Tibial nerve (tissue), 4 donors: ENCODE data around the gene L3MBTL1. TPM values are rescaled to one million over a fixed set of nuclear protein-coding genes. Genes with fewer than 3 reads are reported as not detected.

Experiments used
- DNase-seq, 2 donors: peaks; one replicate each; pipeline ENCODE4 v3.0.0-alpha.2; 2019; ENCODE audit warnings: low spot score in 2 of 2
- H3K27ac ChIP-seq, 4 donors: fragments of 200-600 bp; sonication (generic) in 3 of 4; one replicate each; pipeline ENCODE4 v1.5.1; 2017 to 2019; ENCODE audit warnings: mild to moderate bottlenecking in 1 of 4
- H3K27me3 ChIP-seq, 2 donors: fragments of 200-600 bp; sonication (generic) in 1 of 2; one replicate each; pipeline versions ENCODE4 v1.5.1 to v1.6.0; 2017 to 2019
- H3K36me3 ChIP-seq, 3 donors: fragments of 200-600 bp; sonication (generic); one replicate each; pipeline ENCODE4 v1.5.1; 2018 to 2019
- H3K4me1 ChIP-seq, 4 donors: fragments of 200-600 bp; sonication (generic) in 3 of 4; one replicate each; pipeline ENCODE4 v1.5.1; 2017 to 2019
- H3K4me3 ChIP-seq, 4 donors: fragments of 200-600 bp; sonication (generic) in 3 of 4; one replicate each; pipeline ENCODE4 v1.5.1; 2017 to 2019; ENCODE audit warnings: mild to moderate bottlenecking in 1 of 4, moderate library complexity in 1 of 4
- H3K9me3 ChIP-seq, 4 donors: fragments of 200-600 bp; sonication (generic) in 3 of 4; one replicate each; pipeline ENCODE4 v1.5.1; 2017 to 2019
- EP300 ChIP-seq, 2 donors: sonication (generic); formaldehyde crosslinking; IDR thresholded peaks; one replicate each; pipeline ENCODE4 v1.6.1; 2017; ENCODE audit warnings: antibody characterized with exemption in 2 of 2, mild to moderate bottlenecking in 1 of 2
- POLR2A ChIP-seq, 2 donors: fragments of 450-650 bp; IDR thresholded peaks; one replicate each; pipeline ENCODE4 v1.6.1; 2017; ENCODE audit warnings: antibody characterized with exemption in 2 of 2, mild to moderate bottlenecking in 2 of 2, moderate library complexity in 2 of 2
- WGBS, 2 donors: methylation state at CpG; one replicate each; pipeline ENCODE4 v1.1.5; 2018; 5-methylcytosine and 5-hydroxymethylcytosine counted together
- total RNA-seq, 4 donors: library from RNA; depleted of rRNA; stranded (reverse); fragments of >200 nt; gene quantifications; one replicate each; pipeline ENCODE4 v1.1.0, GENCODE V29; 2016
- TF ChIP-seq, protein P1 (sequence below), 5 experiments: fragments of 200-600 bp in 3 of 5; fragments of 450-650 bp in 2 of 5; sonication (generic) in 3 of 5; IDR thresholded peaks; one replicate each; pipeline ENCODE4 v1.5.1; 2016 to 2019; ENCODE audit warnings: antibody characterized with exemption in 5 of 5, mild to moderate bottlenecking in 3 of 5, moderate library complexity in 2 of 5

The L3MBTL1 gene
- total RNA-seq, 4 donors from 2014 or later, result 17.7 to 29.3 (median 22.7) TPM

- 100% methylated on average over 2 of the region's 2 CpGs for WGBS, 2 donors
- Histone ChIP-seq H3K36me3 (peaks cover 0 to 90% (median 11%) of the 10 kb centered on the region in 3 donors), H3K4me3 (no peak overlapping the region), H3K4me1 (peaks cover 0 to 26% (median 3%) of the 10 kb centered on the region in 4 donors), H3K9me3 (no peaks in the 10 kb centered on the region), H3K27me3 (no peaks in the 10 kb centered on the region), H3K27ac (no peak overlapping the region)
- TF ChIP-seq POLR2A (IDR thresholded peaks at IDR 0.05) (no peak), EP300 (IDR thresholded peaks at IDR 0.05) (no peak)
- TF ChIP-seq, protein P1, sequence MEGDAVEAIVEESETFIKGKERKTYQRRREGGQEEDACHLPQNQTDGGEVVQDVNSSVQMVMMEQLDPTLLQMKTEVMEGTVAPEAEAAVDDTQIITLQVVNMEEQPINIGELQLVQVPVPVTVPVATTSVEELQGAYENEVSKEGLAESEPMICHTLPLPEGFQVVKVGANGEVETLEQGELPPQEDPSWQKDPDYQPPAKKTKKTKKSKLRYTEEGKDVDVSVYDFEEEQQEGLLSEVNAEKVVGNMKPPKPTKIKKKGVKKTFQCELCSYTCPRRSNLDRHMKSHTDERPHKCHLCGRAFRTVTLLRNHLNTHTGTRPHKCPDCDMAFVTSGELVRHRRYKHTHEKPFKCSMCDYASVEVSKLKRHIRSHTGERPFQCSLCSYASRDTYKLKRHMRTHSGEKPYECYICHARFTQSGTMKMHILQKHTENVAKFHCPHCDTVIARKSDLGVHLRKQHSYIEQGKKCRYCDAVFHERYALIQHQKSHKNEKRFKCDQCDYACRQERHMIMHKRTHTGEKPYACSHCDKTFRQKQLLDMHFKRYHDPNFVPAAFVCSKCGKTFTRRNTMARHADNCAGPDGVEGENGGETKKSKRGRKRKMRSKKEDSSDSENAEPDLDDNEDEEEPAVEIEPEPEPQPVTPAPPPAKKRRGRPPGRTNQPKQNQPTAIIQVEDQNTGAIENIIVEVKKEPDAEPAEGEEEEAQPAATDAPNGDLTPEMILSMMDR (IDR thresholded peaks at IDR 0.05), result no peak
- DNase-seq, result no peak
Measured at GRCh38 chr20:43465625-43465943, 41.9 kb upstream of the L3MBTL1 start.

DNA sequence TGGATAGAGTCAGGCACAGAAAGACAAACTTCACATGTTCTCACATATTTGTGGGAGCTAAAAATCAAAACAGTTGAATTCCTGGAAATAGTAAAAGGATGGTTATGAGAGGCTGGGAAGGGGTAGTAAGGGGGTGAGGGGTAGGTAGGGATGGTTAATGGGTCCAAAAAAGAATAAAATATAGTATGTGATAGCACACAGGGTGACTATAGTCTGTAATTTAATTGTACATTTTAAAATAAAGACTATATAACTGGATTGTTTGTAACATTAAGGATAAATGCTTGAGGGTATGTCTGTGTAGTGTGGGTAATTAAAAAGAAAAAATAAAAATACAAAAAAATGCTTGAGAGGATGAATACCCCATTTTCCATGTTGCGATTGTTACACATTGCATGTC is 39.9 kb upstream of the L3MBTL1 start:
- DNase-seq, result no peak
- 95 to 98% methylated on average over 1 of the region's 1 CpG for WGBS, 2 donors
- Histone ChIP-seq H3K27me3 (no peaks in the 10 kb centered on the region), H3K4me1 (peaks cover 0 to 9% (median 1%) of the 10 kb centered on the region in 4 donors), H3K9me3 (no peaks in the 10 kb centered on the region), H3K4me3 (no peak overlapping the region), H3K27ac (no peak overlapping the region), H3K36me3 (peaks cover 0 to 76% (median 6%) of the 10 kb centered on the region in 3 donors)
- no peak for TF ChIP-seq EP300 (IDR thresholded peaks at IDR 0.05)
- no peak for TF ChIP-seq POLR2A (IDR thresholded peaks at IDR 0.05)
- TF ChIP-seq, protein P1 (IDR thresholded peaks at IDR 0.05), result no peak

DNA sequence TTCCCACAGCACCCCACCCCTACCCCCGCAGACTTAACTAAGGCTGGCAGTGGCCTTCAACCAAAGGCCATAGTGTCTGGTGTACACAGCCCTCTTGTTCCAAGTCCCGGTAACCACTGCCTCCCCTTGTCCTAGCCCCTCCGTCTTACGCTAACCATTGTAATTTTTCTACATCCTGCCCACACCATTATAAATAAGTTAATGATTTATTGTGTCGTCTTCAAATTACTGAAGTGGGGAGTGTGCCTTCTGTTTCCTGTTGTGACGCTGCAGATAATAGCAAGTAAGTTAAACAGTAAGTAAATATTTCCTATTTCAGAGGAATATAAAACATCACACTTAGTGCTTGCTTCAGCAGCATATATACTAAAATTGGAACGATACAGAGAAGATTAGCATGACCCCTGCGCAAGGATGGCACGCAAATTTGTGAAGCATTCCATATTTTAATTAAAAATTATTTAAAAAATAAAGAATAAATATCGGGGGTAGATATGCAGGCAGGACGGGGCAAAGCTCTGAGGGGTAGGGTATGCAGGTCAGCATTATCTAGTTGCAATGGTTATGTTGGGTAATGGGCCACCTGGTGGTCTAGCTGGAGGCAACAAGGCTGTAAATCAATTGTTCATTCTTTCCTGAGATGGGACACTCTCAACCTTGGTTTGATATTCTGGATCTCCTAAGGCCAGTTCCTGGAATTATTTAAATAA is 34.7 kb upstream of the L3MBTL1 start:
- WGBS, 2 donors, result 68 to 71% methylated on average over 11 of the region's 11 CpGs
- Histone ChIP-seq H3K4me3 (no peak overlapping the region), H3K36me3 (peaks cover 0 to 30% (median 0%) of the 10 kb centered on the region in 3 donors), H3K9me3 (no peaks in the 10 kb centered on the region), H3K27me3 (no peaks in the 10 kb centered on the region), H3K4me1 (no peaks in the 10 kb centered on the region), H3K27ac (no peak overlapping the region)
- TF ChIP-seq, protein P1 (IDR thresholded peaks at IDR 0.05), result no peak
- TF ChIP-seq POLR2A (IDR thresholded peaks at IDR 0.05) (no peak), EP300 (IDR thresholded peaks at IDR 0.05) (no peak)
- DNase-seq, result no peak

- Histone ChIP-seq H3K36me3 (peaks cover 0 to 25% (median 0%) of the 10 kb centered on the region in 3 donors), H3K27me3 (no peaks in the 10 kb centered on the region), H3K9me3 (no peaks in the 10 kb centered on the region), H3K27ac (no peak overlapping the region), H3K4me1 (no peaks in the 10 kb centered on the region), H3K4me3 (no peak overlapping the region)
- DNase-seq, result no peak
- TF ChIP-seq, protein P1 (IDR thresholded peaks at IDR 0.05), result no peak
- TF ChIP-seq POLR2A (IDR thresholded peaks at IDR 0.05) (no peak), EP300 (IDR thresholded peaks at IDR 0.05) (no peak)
- 93 to 94% methylated on average over 4 of the region's 4 CpGs for WGBS, 2 donors
Measured at GRCh38 chr20:43473381-43473704, 34.2 kb upstream of the L3MBTL1 start.

DNA sequence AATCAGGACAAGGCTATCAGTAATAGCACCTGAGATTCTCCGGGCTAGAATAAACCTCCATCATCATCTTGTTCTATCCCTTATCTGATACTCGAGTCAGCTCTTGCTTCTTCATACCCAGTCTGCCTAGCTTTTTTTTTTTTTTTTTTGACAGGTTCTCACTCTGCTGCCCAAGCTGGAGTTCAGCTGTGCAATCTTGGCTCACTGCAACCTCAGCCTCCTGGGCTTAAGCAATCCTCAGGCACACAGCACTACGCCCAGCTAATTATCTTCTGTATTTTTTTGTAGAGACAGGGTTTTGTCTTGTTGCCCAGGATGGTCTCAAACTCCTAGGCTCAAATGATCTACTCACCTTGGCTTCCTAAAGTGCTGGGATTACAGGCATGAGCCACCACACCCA is 30.3 kb upstream of the L3MBTL1 start:
- TF ChIP-seq POLR2A (IDR thresholded peaks at IDR 0.05) (no peak), EP300 (IDR thresholded peaks at IDR 0.05) (no peak)
- TF ChIP-seq, protein P1 (IDR thresholded peaks at IDR 0.05), result no peak
- Histone ChIP-seq H3K27ac (no peak overlapping the region), H3K27me3 (no peaks in the 10 kb centered on the region), H3K4me3 (no peak overlapping the region), H3K4me1 (no peaks in the 10 kb centered on the region), H3K36me3 (peaks cover 0 to 3% (median 0%) of the 10 kb centered on the region in 3 donors), H3K9me3 (peaks cover 0 to 7% (median 0%) of the 10 kb centered on the region in 4 donors)
- WGBS, 2 donors, result 67 to 87% methylated on average over 3 of the region's 3 CpGs
- DNase-seq, result no peak
